Mesendoderm (in vitro differentiated cells): ENCODE data around the gene GPR55.

Source experiments
- DNase-seq: peaks from one replicate; pipeline ENCODE4 v3.0.0; 2013
- H2AK5ac ChIP-seq: 2 replicates; pipeline ENCODE4 v1.6.1; 2013; ENCODE audit warnings: low read length, inconsistent platforms
- H2BK120ac ChIP-seq: 2 replicates; pipeline ENCODE4 v1.6.1; 2013; ENCODE audit warnings: low read depth, mild to moderate bottlenecking, low read length, moderate library complexity, mixed read lengths
- H2BK15ac ChIP-seq: replicated peaks from 2 replicates; pipeline ENCODE4 v1.6.1; 2013; ENCODE audit warnings: low read depth, mild to moderate bottlenecking, moderate library complexity
- H2BK5ac ChIP-seq: 2 replicates; pipeline ENCODE4 v1.6.1; 2013; ENCODE audit warnings: low read length, inconsistent platforms
- H3K18ac ChIP-seq: 2 replicates; pipeline ENCODE4 v1.6.1; 2013; ENCODE audit warnings: mild to moderate bottlenecking, low read length, mixed read lengths
- H3K23ac ChIP-seq: one replicate; pipeline ENCODE4 v1.6.1; 2013; ENCODE audit warnings: low read length
- H3K27ac ChIP-seq: 2 replicates; pipeline ENCODE4 v1.5.1; 2013; ENCODE audit warnings: low read depth, mild to moderate bottlenecking, inconsistent platforms, low read length, moderate library complexity
- H3K27me3 ChIP-seq: 2 replicates; pipeline ENCODE4 v1.6.1; 2013; ENCODE audit warnings: low read length, control low read depth, mild to moderate bottlenecking, inconsistent platforms; ENCODE audit not compliant: insufficient read depth, poor library complexity
- H3K36me3 ChIP-seq: 2 replicates; pipeline ENCODE4 v1.6.1; 2013; ENCODE audit warnings: low read length, inconsistent platforms; ENCODE audit not compliant: control insufficient read depth, insufficient read depth
- H3K4ac ChIP-seq: one replicate; pipeline ENCODE4 v1.6.1; 2013; ENCODE audit warnings: low read depth, mild to moderate bottlenecking, low read length, moderate library complexity
- H3K4me1 ChIP-seq: 2 replicates; pipeline ENCODE4 v1.6.1; 2013; ENCODE audit warnings: low read depth, low read length, inconsistent platforms; ENCODE audit not compliant: control insufficient read depth
- H3K4me2 ChIP-seq: 2 replicates; pipeline ENCODE4 v1.6.1; 2013; ENCODE audit warnings: low read length
- H3K4me3 ChIP-seq: 2 replicates; pipeline ENCODE4 v1.5.1; 2013; ENCODE audit warnings: mild to moderate bottlenecking, low read length
- H3K56ac ChIP-seq: one replicate; pipeline ENCODE4 v1.6.1; 2013; ENCODE audit warnings: low read length
- H3K79me1 ChIP-seq: 2 replicates; pipeline ENCODE4 v1.6.1; 2013; ENCODE audit warnings: low read length, inconsistent platforms
- H3K79me2 ChIP-seq: 2 replicates; pipeline ENCODE4 v1.6.1; 2013; ENCODE audit warnings: mild to moderate bottlenecking, low read length; ENCODE audit not compliant: control insufficient read depth, insufficient read depth
- H3K9ac ChIP-seq: 2 replicates; pipeline ENCODE4 v1.6.1; 2013; ENCODE audit warnings: low read length, inconsistent platforms
- H4K5ac ChIP-seq: one replicate; pipeline ENCODE4 v1.6.1; 2013; ENCODE audit warnings: low read length
- H4K8ac ChIP-seq: one replicate; pipeline ENCODE4 v1.6.1; 2013; ENCODE audit warnings: low read depth, mild to moderate bottlenecking, control low read depth, low read length, moderate library complexity
- WGBS: extraction: QIAGEN DNeasy Blood & Tissue Kit; methylation state at CpG from one replicate; pipeline ENCODE4 v1.1.7; 2013; ENCODE audit warnings: low lambda C conversion rate, missing lambda C conversion rate; ENCODE audit not compliant: insufficient coverage; ENCODE audit errors: extremely low coverage; 5-methylcytosine and 5-hydroxymethylcytosine counted together

The GPR55 gene

GRCh38 chr2:230885463-230886130, 39.4 kb downstream of the GPR55 start:
- DNase-seq: peak; percentile 85
- WGBS: no CpG with 5 or more reads among the region's 11 CpGs
- Histone ChIP-seq H2BK15ac (no peak overlapping the region), H4K8ac (no peak overlapping the region), H2BK120ac (no peak overlapping the region), H3K4ac (no peak overlapping the region), H3K4me3 (no peak overlapping the region), H2BK5ac (no peak overlapping the region), H3K9ac (no peak overlapping the region), H3K18ac (no peak overlapping the region), H3K23ac (no peak overlapping the region), H3K4me1 (peaks cover 2% of the 10 kb centered on the region), H4K5ac (no peak overlapping the region), H3K27me3 (no peaks in the 10 kb centered on the region), H3K36me3 (no peaks in the 10 kb centered on the region), H3K79me1 (no peaks in the 10 kb centered on the region), H3K27ac (no peak overlapping the region), H3K79me2 (no peaks in the 10 kb centered on the region), H3K4me2 (no peak overlapping the region), H3K56ac (no peak overlapping the region), H2AK5ac (no peak overlapping the region)

DNA sequence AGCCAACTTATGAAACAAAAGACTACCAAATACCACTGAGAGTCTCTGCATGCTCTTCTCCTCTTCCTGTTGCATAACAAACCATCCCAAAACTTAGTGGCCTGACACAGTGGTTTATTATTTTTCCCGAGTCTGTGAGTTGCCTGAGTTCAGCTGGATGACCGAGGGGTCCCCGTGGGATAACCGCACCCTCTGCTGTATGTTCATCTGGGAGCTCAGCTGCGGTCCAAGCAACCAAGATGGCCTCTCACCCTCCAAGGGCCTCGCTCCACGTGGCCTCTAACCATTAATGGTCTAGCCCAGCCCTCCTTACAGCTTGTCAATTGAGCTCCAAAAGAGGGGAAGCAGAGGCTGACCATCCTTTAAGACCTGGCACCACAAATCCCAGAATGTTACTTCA, 43.2 kb downstream of the GPR55 start:
- Histone ChIP-seq H3K18ac (no peak overlapping the region), H3K27ac (no peak overlapping the region), H3K4ac (no peak overlapping the region), H2BK5ac (no peak overlapping the region), H3K4me3 (no peak overlapping the region), H4K5ac (no peak overlapping the region), H3K9ac (no peak overlapping the region), H3K4me1 (peaks cover 2% of the 10 kb centered on the region), H3K4me2 (no peak overlapping the region), H2BK15ac (no peak overlapping the region), H4K8ac (no peak overlapping the region), H3K23ac (no peak overlapping the region), H3K36me3 (peaks cover 24% of the 10 kb centered on the region), H3K79me1 (peaks cover 4% of the 10 kb centered on the region), H3K79me2 (no peaks in the 10 kb centered on the region), H3K27me3 (no peaks in the 10 kb centered on the region), H2BK120ac (no peak overlapping the region), H2AK5ac (no peak overlapping the region), H3K56ac (no peak overlapping the region)
- WGBS: no CpG with 5 or more reads among the region's 7 CpGs
- DNase-seq: no peak

- H3K9ac ChIP-seq: no peak overlapping the region
- DNase-seq: no peak
- no peak overlapping the region for H3K4me2 ChIP-seq
- no peak overlapping the region for H3K18ac ChIP-seq
- H2AK5ac ChIP-seq: no peak overlapping the region
- H3K79me1 ChIP-seq: peaks cover 16% of the 10 kb centered on the region
- H2BK15ac ChIP-seq: no peak overlapping the region
- no peak overlapping the region for H3K27ac ChIP-seq
- H3K27me3 ChIP-seq: no peaks in the 10 kb centered on the region
- H4K5ac ChIP-seq: no peak overlapping the region
- WGBS: no CpG with 5 or more reads among the region's 9 CpGs
- H4K8ac ChIP-seq: no peak overlapping the region
- H3K4me1 ChIP-seq: no peaks in the 10 kb centered on the region
- peaks cover 39% of the 10 kb centered on the region for H3K36me3 ChIP-seq
- no peak overlapping the region for H3K4me3 ChIP-seq
- no peak overlapping the region for H3K56ac ChIP-seq
- H3K4ac ChIP-seq: no peak overlapping the region
- H2BK120ac ChIP-seq: no peak overlapping the region
- no peak overlapping the region for H3K23ac ChIP-seq
- H2BK5ac ChIP-seq: no peak overlapping the region
- peaks cover 2% of the 10 kb centered on the region for H3K79me2 ChIP-seq
Measured at GRCh38 chr2:230879891-230880290, 45.2 kb downstream of the GPR55 start.

- Histone ChIP-seq H3K9ac (no peak overlapping the region), H3K18ac (no peak overlapping the region)
- DNase-seq: no peak
Measured at GRCh38 chr2:230879271-230879882, 45.7 kb downstream of the GPR55 start.

DNA sequence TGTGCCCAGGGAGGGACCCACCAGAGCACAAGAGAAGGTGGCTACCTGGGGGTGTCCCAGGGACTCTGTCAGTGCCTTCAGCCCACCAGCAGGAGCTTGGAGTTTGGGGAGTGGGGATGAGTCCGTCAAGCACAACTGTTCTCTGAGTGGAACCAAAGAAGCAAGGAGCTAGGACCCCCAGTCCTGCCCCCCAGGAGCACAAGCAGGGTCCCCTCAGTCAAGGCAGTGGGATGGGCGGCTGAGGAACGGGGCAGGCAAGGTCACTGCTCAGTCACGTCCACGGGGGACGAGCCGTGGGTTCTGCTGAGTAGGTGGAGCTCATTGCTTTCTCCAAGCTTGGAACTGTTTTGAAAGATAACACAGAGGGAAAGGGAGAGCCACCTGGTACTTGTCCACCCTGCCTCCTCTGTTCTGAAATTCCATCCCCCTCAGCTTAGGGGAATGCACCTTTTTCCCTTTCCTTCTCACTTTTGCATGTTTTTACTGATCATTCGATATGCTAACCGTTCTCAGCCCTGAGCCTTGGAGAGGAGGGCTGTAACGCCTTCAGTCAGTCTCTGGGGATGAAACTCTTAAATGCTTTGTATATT, 46.3 kb downstream of the GPR55 start:
- H3K4ac ChIP-seq: no peak overlapping the region
- H3K9ac ChIP-seq: no peak overlapping the region
- no peak overlapping the region for H4K5ac ChIP-seq
- H3K4me3 ChIP-seq: no peak overlapping the region
- no peak overlapping the region for H3K4me2 ChIP-seq
- H3K4me1 ChIP-seq: no peaks in the 10 kb centered on the region
- WGBS: no CpG with 5 or more reads among the region's 10 CpGs
- H3K79me1 ChIP-seq: peaks cover 25% of the 10 kb centered on the region
- no peak for DNase-seq
- H3K56ac ChIP-seq: no peak overlapping the region
- H3K23ac ChIP-seq: no peak overlapping the region
- no peak overlapping the region for H2BK5ac ChIP-seq
- H3K27me3 ChIP-seq: no peaks in the 10 kb centered on the region
- H3K36me3 ChIP-seq: peaks cover 44% of the 10 kb centered on the region
- H3K27ac ChIP-seq: no peak overlapping the region
- no peak overlapping the region for H3K18ac ChIP-seq
- H4K8ac ChIP-seq: no peak overlapping the region
- H2BK15ac ChIP-seq: no peak overlapping the region
- no peak overlapping the region for H2BK120ac ChIP-seq
- H3K79me2 ChIP-seq: peaks cover 12% of the 10 kb centered on the region
- no peak overlapping the region for H2AK5ac ChIP-seq

More at GRCh38 chr2:230879271-230879882, 45.7 kb downstream of the GPR55 start:
- Histone ChIP-seq H3K79me1 (peaks cover 20% of the 10 kb centered on the region), H2AK5ac (no peak overlapping the region), H2BK5ac (no peak overlapping the region), H3K27me3 (no peaks in the 10 kb centered on the region), H3K4me3 (no peak overlapping the region), H4K5ac (no peak overlapping the region), H3K27ac (no peak overlapping the region), H3K23ac (no peak overlapping the region), H3K36me3 (peaks cover 39% of the 10 kb centered on the region), H3K56ac (no peak overlapping the region), H3K4me1 (no peaks in the 10 kb centered on the region), H3K4me2 (no peak overlapping the region), H3K79me2 (peaks cover 5% of the 10 kb centered on the region), H2BK15ac (no peak overlapping the region), H3K4ac (no peak overlapping the region), H2BK120ac (no peak overlapping the region), H4K8ac (no peak overlapping the region)
- no CpG with 5 or more reads among the region's 11 CpGs for WGBS
